NCI-H82 treated with DMSO at 0.1 percent for 48 hours (cell line): Measurements from ENCODE around the gene MIA.
A peak's percentile ranks its signal among the peaks of the same experiment; 100 is the strongest.
"Not testable (repeated sequence)": the region's sequence is repeated elsewhere in the genome, so short reads cannot be mapped to it uniquely, and the experiment has no call there.

Experiments
- DNase-seq: peaks from one replicate; lab custom pipeline; 2025; ENCODE audit not compliant: unreplicated experiment; lab: John Stamatoyannopoulos, UW

MIA gene

DNA sequence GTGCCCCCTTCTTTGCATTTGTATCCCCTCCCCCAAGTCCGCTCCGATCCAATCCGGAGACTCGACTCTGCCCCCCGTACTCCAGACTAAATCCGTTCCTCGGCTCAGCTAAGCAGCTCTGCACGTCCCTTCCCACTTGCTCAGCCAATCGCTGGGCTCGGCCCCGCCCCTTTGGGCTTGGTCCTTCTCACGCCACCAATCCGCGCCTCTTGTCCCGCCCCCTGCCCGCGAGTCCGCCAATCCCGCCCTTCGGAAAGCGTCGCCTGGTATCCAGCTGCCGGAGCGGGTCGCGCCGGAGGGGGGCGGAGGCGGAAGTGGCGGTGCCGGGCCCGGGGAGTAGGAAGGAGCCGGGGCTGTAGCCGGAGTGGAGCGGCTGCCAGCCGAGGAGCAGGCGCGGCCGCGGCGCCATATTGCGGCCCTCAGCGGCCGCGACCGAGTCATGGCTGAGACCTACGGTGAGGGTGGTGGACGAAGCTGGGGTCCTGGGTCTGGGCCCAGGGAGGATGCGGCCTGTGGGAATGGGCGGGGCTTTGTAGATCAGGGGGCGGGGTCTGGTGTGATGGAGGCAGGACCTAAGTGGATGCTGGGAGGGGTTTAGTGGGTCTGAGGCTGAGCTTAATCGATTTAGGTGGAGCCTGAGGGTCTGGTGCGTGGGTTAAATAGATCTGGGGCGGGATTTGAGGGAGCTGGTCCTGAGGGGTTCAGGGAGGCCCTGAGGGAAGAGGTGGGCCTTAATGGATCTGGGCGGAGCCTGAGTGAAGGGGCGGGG lies 2.8 kb downstream of the MIA start, which contains the start of gene RAB4B:
TSS of gene RAB4B (plus strand) at position 311 of the 769 bp plus-strand sequence. CDS start at position 440, 129 bp downstream.
- DNase-seq: peak; percentile 99

DNA sequence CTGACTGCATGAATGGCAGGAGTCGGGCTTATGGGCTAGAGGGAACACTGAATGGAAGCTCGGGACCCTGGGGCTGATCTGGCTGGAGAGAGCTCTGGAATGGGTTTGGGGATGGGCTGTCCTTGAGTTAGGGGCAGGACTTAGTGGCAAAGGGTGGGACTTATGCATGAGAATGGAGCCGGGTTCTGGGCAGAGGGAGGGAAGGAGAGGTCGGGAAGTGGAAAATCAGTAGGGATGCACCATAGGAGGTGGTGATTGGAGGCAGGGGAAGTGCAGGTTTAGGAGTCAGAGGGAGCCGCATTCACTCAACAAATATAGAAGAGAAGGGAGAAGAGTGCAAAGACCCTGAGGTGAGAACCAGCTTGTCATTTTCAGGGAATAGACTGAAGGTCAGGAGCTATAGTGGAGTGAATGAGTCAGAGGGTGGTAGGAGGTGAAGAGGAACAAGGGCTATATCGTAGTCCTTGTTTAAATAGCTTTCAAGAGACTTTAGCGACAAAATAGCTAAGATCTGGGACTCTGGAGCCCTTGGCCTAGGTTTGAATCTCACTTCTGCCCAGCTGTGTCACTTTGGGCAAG lies 3.5 kb downstream of the MIA start:
- peak; percentile 57 for DNase-seq

DNA sequence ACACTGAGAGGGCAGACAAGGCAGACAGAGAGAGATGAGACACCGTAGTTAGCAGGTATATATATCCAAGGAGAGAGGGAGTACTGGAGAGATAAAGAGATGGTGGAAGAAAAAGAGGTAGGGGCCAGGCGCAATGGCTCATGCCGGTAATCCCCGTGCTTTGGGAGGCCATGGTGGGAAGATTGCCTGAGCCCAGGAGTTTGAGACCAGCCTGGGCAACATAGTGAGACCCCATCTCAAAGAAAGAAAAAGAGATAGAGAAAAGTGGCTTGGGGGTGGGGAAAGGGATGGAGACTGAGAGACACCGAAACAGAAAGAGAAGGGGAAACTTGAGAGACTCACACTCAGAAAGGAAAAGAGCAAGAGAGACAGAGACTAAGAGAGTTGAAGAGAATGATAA lies 5.3 kb downstream of the MIA start:
- DNase-seq: no peak

DNA sequence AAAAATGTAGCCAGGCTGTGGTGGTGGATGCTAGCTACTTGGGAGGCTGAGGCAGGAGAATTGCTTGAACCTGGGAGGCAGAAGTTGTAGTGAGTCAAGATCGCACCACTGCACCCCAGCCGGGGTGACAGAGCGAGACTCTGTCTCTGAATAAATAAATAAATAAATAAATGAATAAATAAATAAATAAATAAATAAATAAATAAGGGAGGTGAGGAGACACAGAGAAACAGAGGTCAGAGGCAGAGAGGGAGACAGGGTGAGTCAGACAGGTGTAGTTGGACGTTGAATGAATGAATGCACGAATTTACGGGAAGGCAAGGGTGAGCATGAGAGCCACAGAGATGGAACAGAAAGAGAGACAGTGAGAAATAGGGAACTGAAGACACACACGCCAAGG lies 5.8 kb downstream of the MIA start:
- DNase-seq: no peak

DNA sequence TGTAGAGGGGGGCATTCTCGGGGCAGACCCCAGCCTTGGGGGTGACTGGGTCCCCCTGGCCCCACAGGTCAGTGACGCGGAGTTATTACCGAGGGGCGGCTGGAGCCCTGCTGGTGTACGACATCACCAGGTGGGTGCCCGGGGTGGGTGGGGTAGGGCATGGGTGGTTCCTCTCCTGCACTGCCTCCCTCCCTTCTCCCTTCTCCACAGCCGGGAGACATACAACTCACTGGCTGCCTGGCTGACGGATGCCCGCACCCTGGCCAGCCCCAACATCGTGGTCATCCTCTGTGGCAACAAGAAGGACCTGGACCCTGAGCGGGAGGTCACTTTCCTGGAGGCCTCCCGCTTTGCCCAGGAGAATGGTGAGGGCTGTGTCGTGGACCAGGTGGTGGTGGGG lies 8.4 kb downstream of the MIA start:
- DNase-seq: no peak

DNA sequence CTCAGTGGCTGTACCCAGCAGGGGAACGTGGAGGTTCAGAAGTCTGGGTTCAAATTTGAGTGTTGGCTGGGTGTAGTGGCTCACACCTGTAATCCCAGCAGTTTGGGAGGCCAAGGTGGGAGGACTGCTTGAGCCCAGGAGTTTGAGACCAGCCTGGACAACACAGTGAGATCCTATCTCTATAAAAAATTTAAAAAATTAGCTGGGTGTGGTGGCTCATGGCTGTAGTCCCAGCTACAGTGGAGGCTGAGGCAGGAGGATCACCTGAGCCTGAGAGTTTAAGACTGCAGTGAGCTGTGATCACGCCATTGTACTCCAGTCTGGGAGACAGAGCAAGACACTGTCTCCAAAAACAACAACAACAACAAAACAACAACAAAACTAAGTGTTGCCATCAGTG lies 8.8 kb downstream of the MIA start:
- not testable (repeated sequence) for DNase-seq

DNA sequence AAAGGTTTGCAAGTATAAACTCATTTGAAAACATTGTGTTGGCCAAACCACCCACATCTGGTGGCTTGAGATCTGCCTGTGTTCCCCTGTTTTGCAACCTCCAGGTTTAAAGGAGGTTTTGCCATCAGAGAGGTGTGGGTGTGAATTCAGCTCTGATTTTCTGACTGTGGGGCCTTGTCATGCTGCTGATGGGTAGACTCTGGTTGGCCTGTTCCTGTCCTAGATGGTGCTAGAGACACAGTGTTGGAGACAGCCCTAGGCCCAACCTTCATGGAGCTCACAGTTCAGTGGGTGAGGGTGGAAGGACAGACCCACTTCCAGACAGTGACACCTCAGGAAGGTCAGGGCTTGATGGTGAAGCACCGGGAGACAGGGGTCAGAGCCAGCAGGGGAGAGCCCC lies 10.2 kb downstream of the MIA start:
- DNase-seq: no peak

DNA sequence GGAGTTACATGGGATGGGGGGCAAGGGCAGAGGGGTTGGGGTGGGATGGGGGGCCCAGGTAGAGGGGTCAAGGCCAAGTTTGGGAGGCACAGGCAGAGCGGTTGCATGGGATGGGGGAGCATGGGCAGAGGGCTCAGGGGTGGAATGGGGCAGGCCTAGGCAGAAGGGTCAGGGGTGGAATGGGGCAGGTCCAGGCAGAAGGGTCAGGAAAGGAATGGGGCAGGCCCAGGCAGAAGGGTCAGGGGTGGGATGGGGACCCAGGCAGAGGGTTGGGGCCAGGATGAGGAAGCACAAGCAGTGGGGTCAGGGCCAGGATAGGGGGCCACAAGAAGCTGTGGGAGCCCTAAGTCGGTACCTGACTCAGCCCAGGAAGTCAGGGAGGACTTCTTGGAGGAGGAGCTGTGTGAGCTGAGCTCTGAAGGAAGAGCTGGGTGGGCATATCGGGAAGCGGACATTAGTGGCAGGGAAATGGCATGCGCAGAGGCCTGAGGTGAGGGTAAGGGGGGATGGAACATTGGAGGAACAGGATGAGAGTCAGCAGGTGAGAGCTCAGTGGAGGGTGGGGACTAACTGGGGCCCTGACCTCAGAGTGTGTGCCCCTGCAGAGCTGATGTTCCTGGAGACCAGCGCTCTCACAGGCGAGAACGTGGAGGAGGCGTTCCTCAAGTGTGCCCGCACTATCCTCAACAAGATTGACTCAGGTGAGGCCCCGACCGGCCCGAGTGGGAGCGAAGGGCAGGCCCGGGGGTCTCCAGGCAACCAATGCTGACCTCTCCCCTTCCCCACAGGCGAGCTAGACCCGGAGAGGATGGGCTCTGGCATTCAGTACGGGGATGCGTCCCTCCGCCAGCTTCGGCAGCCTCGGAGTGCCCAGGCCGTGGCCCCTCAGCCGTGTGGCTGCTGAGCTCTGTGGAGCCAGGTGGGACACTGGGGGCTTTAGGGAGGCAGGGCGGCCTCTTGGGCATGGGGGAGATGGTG lies 11.0 kb downstream of the MIA start:
- DNase-seq: no peak

DNA sequence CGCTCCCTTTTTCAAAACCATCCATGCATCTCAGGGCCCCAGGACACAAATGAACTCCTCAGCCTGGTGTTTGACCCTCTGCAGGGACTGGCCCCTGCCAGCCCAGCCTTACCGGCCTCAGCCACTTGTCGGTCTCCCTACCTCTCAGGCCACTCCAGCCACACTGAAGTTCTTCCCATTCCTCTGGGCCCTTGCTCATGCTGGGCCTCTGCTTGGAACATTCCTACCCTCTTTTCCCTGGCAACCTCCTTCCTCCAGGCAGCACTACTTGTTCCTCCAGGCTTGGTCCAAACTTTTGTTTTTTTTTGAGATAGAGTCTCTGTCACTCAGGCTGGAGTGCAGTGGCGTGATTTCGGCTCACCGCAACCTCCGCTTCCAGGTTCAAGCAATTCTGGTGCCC lies 16.0 kb downstream of the MIA start:
- DNase-seq: no peak

DNA sequence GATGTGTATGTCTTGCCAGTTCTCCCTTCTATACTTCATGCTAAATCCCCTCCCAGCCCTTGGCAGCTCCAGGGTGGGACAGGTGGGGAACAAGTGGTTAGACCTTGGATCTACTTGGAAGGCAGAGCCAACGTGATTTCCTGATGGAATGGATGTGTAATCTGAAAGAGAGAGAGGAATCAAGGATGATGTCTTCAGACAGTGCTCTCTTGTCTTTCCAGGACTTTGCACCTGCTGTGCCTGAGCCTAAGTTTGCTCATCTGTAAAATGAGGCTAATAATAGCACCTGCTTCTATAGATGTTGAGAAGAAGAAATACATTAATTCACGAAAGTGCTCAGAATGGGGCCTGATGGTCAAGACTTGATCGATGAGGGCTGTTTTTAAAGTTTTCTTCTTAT lies 16.7 kb downstream of the MIA start:
- no peak for DNase-seq

DNA sequence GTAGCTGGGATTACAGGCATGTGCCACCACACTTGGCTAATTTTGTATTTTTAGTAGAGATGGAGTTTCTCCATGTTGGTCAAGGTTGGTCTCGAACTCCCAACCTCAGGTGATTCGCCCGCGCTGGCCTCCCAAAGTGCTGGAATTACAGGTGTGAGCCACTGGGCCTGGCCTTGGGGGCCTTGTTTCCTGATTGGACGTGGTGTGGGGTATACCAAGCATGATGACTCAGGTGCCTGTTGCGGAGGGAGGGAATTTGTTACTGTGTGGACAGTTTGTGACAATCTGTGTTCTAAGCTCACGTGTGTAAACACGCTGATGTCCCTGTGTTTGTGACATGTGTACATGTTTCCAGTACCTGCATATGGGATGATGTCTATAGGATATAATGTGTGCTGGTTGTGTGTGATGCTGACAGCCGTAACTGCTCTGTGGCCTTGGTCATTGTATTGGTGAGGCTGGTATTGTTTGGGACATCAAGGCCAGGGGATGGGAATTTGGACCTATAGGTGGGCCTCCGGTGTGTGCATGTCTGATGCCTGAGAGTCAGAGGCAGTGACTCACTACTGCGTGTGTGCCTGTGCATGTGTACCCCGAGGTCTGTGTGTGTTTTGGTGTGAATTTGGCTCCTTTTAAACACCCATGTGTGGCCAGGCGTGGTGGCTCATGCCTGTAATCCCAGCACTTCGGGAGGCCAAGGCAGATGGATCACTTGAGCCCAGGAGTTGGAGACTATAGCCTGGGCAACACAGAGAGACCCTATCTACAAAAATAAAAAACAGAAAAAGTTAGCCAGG lies 22.0 kb downstream of the MIA start:
- no peak for DNase-seq

DNA sequence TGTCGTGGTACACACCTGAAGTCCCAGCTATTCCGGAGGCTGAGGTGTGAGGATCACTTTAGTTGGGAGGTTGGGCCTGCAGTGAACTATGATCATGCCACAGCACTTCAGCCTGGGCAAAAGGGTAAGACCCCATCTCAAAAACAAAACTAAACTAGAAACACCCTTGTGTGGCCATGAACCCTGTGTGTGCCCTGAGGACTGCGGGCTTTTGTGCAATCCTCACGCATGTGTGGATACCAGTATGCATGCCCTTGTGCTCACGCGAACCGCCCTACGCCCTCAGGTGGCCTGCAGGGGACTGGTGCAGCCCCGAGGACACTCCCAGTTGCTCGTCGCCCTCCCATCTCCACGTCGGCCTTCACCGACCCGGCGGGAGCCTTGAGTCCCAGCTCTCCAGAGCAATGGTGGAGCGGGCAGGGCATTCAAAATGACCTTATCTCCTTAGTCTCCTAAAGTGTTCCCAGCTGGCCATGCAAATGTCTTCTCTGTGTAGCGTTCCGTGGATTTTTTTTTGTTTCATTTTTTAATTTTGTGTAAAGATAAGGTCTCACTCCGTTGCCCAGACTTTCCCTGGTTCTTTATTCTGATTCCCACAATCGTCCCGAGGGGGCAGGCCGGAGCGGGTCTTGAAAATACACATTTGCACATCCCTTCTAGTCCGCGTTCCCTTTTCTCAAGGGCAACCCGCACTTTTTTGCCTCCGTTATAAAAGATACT lies 22.8 kb downstream of the MIA start:
- DNase-seq: peak; percentile 46

DNA sequence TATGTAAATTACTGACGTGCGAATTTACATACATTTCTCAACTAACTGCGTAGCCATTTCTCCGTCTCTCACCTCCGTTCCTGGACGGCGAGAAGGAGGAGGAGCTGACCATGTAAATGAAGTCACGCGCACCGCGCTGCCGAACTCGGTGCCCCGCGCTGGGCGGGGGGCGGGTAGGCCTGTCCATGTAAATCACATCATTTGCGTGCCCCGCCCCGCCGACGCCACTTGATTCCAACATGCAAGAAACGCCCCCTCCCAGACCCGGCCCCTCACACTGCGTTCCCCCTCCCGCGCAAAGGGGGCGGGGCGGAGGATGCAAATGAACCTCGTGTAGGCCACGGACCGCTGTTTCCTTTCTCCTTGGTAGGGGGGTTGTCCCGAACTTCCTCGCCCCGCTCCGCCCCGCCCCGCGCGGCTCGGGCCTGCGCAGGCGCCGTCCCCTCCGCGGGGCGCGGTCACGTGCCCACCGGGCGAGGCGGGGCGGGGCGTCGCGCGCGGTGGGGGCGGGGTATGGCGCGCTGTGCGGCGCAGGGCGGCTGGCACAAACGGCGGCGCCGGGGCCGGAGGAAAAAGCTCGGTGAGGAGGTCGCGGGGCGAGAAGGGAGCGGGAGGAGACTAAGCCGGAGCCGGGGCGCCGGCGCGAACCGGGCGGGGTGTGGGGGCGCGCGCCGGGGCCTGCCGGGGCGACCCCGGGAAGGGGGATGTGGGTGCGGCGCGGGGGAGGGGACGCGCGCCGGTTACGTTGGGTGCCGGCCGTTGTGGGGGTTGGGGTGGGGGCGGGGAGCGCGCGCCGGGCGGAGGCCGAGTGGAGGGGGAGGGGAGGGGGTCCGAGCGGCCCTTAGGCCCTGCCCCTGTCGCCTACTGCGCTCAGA lies 23.6 kb downstream of the MIA start, which contains the start of gene EGLN2:
TSS of gene EGLN2 (plus strand) at position 509 of the 875 bp plus-strand sequence. CDS start 1,382 bp downstream, outside the sequence.
- peak; percentile 98 for DNase-seq

DNA sequence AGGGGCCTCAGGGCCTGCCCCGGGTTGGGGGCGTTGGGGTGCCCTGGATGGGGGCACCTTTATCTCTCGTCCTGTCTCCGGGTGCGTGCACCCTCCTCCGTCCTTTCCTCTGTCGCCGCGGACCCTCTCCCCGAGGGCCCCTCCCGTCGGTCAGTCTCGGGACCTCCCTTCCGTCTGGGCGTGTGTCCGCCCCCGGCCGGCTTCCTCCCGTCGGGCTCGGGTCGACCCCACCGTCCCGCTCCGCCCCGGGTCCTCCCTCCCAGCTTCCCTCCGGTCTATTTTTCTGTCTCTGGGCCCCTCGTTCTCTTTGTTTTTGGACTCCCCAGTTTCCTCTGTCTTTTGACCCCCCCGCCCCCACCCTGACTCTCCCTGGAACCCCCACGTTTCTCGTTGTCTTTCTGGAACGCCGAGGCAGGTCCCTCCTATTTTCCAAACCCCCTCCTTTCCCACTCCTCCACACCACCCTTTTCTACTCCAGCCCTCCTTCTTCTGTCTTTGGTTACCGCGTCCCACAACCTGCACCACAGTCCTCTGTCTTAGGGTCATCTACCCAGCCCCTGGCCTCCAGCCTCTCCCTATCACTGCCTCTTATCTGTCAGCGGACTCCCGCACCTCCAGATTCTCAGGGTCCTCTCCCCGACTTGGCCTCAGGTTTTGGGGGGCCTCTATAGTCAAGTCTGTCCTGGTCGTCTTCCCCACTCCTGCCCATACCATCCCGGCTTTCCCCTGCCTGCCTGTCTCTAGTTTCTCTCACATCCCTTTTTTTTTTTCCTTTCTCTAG lies 24.4 kb downstream of the MIA start:
- DNase-seq: no peak

DNA sequence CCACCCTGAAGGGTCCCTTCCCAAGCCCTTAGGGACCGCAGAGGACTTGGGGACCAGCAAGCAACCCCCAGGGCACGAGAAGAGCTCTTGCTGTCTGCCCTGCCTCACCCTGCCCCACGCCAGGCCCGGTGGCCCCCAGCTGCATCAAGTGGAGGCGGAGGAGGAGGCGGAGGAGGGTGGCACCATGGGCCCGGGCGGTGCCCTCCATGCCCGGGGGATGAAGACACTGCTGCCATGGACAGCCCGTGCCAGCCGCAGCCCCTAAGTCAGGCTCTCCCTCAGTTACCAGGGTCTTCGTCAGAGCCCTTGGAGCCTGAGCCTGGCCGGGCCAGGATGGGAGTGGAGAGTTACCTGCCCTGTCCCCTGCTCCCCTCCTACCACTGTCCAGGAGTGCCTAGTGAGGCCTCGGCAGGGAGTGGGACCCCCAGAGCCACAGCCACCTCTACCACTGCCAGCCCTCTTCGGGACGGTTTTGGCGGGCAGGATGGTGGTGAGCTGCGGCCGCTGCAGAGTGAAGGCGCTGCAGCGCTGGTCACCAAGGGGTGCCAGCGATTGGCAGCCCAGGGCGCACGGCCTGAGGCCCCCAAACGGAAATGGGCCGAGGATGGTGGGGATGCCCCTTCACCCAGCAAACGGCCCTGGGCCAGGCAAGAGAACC lies 25.1 kb downstream of the MIA start:
- no peak for DNase-seq

DNA sequence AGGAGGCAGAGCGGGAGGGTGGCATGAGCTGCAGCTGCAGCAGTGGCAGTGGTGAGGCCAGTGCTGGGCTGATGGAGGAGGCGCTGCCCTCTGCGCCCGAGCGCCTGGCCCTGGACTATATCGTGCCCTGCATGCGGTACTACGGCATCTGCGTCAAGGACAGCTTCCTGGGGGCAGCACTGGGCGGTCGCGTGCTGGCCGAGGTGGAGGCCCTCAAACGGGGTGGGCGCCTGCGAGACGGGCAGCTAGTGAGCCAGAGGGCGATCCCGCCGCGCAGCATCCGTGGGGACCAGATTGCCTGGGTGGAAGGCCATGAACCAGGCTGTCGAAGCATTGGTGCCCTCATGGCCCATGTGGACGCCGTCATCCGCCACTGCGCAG lies 25.7 kb downstream of the MIA start:
- DNase-seq: no peak

DNA sequence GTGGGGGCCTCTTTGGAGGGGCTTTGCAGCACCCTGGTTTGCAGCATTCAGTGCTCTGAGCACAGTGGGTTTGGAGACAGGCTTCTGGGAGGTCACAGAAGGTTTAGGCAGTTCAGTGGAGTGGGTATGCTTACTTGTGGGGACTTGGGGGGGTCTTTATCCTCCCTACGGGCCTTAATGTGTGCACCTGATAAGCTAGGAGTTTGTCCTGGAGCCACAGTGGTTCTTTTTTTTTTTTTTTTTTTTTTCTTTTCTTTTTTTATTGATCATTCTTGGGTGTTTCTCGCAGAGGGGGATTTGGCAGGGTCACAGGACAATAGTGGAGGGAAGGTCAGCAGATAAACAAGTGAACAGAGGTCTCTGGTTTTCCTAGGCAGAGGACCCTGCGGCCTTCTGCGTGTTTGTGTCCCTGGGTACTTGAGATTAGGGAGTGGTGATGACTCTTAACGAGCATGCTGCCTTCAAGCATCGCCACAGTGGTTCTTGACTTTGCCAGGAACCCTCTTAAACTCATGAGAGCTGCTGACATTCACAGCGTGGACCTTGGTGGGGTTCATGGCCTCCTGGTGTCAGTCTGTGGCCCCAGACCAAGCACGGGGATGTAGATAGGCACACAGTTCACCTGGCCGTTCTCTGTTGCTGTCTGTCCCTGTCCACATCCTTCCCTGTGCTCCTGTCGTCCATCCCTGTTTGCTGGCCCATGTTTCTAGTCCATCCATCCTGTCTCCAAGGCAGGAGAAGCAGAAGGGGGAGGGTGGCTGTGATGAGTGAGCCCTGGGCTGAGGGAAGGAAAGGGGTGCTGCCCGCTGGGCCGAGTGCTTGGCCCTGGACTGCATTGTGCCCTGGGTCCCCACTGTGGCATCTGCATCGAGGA lies 26.3 kb downstream of the MIA start:
- no peak for DNase-seq
